Fibroblast of skin of right quadriceps (primary cell): Measurements from ENCODE around the gene SRRT.

ENCODE experiments used
- DNase-seq: peaks from one replicate; pipeline ENCODE4 v3.0.0-alpha.2; 2013

The SRRT gene

DNA sequence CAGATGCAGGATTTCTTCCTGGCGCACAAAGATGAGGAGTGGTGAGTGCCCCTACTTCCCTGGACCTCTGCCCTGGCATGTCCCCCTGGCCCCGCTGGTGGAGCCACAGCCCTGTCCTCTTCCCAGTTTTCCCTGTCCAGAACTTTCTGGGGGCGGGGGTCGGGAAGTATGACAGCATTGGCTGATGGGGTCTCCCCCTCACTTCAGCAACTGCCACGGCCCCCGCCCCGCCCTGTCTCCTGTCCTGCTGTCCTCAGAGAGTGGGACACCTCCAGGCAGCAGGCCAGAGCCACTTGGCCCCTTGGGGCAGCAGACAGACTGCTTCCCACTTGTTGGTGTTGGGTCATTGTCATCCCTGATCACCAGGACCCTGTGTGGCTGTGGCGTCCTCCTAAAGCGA, 7.3 kb downstream of the SRRT start:
- DNase-seq, result no peak

GRCh38 chr7:100882785-100883526, 8.1 kb downstream of the SRRT start:
- DNase-seq, result no peak

DNA sequence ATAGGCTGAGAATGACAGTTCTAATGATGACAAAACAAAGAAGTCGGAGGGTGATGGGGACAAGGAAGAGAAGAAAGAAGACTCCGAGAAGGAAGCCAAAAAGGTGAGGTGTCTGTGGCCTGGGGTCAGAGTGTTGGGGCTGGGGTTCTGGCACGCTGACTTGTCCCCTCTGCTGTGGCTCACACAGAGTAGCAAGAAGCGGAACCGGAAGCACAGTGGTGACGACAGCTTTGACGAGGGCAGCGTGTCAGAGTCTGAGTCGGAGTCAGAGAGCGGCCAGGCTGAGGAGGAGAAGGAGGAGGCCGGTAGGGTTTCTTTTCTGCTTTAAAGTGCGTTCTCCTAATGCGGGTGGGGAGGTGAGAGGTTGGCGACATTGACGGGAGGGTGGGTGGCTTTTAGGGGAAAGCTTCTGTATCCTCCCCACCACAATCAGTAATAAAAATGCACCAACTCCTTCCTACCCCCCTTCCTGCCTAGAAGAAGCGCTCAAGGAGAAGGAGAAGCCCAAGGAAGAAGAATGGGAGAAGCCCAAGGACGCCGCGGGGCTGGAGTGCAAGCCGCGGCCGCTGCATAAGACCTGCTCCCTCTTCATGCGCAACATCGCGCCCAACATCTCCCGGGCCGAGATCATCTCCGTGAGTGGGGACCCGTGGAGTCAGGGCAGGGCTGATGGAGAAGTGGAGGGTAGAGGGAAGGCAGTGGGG, 10.0 kb downstream of the SRRT start:
- DNase-seq, result no peak

DNA sequence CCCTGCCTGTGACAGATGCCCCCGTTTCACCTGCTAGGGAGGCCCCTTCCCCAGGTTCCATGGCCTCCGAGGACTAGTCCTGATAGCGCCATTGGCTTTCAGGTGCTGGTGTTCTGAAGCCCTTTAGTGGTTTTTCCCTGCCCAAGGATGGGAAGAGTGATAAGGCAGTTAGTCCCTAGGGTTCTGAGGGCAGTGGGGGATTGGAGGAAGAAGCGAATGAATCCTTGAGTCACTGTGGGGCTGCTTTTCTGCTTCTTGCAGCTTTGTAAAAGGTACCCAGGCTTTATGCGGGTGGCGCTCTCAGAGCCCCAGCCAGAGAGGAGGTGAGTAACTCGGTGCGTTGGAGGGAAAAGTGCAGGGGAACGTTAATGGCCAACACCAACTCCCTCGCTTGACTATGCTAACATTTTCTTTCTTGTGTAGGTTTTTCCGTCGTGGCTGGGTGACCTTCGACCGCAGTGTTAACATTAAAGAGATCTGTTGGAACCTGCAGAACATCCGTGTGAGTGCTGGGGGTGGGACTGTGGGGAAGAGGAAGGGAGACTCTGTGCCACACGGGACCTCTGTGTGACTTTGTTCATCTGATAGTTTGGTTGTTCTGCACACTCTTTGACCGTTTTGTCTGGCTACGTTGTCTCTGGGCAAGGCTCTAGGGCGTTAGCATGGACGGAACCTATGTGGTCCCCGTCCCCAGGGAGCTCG, 10.7 kb downstream of the SRRT start:
- DNase-seq, result no peak

- no peak for DNase-seq
Observed at GRCh38 chr7:100886142-100886935, 11.4 kb downstream of the SRRT start.

DNA sequence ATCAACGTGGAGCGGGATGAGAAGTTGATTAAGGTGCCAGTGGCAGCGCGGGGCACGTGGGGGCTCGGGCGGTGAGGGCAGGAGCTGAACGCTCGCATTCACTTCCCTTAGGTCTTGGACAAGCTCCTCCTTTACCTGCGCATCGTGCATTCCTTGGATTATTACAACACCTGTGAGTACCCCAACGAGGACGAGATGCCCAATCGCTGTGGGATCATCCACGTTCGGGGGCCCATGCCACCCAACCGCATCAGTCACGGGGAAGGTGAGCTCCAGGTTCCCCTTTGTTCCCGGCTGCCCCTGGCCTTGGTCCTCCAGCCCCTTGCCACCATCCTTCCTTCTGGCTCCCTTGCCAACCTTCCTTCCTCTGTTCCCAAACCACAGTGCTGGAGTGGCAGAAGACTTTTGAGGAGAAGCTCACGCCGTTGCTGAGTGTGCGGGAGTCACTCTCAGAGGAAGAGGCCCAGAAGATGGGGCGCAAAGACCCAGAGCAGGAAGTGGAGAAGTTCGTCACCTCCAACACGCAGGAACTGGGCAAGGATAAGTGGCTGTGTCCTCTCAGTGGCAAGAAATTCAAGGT, 12.1 kb downstream of the SRRT start:
- no peak for DNase-seq

GRCh38 chr7:100887516-100888290, 12.8 kb downstream of the SRRT start:
- no peak for DNase-seq

DNA sequence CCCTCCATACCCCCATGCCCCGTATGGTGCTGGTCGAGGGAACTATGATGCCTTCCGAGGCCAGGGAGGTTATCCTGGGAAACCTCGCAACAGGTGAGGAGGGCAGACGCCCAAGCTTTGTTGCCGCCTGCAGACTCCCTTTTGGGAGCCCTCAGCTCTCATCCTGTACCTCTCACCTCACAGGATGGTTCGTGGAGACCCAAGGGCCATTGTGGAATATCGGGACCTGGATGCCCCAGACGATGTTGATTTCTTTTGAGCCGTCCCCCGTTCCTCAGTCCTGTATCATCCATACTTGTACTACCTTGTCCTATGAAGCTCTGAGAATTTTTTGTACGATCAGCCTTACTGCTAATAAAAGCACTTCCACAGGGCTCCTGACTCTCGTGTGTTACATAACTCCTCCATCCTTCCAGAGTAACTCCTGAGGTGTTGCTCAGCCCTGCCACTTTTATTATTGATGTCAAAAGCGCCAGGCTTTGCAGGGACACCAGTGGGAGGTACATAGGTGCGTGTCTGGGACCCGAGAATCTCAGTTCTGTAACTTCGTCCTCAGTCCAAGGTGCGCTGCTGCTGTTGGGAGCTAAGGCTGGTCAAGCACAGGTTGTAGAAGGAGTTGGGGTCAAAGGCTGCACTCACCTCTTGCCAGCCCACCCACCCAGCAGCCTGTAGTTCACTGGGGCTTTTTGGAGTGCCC, 13.5 kb downstream of the SRRT start:
- no peak for DNase-seq

GRCh38 chr7:100888988-100889750, 14.3 kb downstream of the SRRT start, which contains the start of gene UFSP1:
UFSP1 (minus strand) TSS chr7:100889715; CDS start chr7:100889271, 444 bp downstream.
- no peak for DNase-seq

DNA sequence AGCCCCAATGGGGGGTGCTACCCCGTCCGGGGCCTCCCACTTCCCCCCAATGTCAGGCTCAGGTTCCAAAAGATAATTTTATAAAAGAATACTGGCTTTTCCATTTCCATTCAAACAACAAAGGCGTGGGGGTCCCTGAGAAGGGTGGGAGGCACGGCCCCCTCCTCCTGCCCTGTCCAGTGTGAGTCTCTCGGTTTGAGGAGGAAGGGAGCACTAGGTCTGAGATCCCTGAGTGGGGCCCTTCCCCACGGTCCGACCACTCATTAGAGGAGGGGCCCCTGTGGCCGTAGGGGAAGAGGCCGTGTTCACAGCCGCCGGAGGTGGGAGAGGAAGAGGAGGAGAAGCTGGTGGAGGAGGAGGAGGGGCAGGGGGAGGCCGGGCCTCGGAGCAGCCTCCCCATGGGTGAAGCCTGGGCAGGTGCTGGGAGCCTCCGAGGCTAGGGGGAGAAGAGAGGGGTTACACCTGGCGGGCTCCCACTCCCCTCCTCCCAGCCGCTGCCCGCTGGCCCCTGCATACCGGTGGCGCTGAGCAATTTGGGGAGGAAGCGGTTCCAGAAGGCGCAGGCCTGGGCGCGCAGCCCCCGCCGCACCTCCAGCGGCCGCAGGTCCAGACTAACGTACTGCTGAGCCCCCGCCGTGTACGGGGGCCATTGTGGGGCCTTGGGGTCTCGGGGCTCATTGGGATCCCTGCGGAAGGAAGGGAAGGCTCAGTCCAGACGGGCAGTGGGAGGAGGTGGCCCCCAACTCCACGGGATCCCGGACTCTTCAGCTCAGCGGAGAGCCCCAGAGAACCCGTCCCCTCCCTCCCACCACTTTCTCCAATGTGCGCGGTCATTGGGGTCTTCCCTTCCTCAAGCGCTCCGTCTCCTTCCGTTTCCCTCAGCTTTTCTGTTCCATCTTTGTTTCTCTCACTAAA, 16.0 kb downstream of the SRRT start:
- DNase-seq, result no peak

- peak; percentile 33 for DNase-seq
Observed at GRCh38 chr7:100891568-100892247, 16.8 kb downstream of the SRRT start.

GRCh38 chr7:100892364-100893317, 17.7 kb downstream of the SRRT start:
- no peak for DNase-seq

- no peak for DNase-seq
Observed at GRCh38 chr7:100893318-100893895, 18.5 kb downstream of the SRRT start.

- DNase-seq, result no peak
Observed at GRCh38 chr7:100893910-100894721, 19.2 kb downstream of the SRRT start.

GRCh38 chr7:100894860-100895700, 20.2 kb downstream of the SRRT start:
- no peak for DNase-seq
